Measurements from ENCODE around the gene APOBEC3G.

The APOBEC3G gene

DNA sequence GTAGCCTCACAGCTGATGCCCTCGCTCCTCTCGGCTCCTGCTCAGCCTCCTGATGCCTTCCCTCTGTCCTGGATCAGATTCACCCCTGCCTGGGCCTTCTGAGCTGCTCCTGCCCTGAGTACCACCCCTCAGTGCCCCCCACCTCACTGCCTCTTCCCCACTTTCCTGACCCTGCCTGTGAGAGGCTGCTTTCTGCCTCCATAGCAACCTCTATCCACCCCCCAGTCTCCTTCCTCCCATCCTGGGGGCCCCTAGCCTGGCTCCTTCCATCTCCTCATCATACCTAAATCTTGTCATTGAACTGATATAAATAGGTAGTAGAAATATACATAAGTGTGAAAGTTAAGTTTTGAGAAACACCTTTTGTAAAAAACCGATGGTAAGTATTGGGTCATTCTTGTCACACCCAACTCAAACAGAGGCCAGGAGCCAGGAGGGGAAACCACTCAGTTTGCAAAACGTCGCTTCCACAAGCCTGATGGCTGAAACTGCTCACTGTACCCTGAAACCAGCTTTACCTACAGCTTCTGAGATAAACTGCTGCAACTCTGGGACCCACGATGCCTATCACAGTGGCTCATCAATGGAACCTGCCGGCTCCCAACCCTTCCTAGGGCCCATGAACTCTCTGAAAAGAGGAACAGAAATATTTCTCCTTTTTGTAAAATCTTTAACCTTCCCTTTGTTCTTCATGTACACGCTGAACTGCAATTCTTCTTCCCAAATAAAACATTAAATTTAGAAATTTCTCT lies 15.2 kb downstream of the APOBEC3G start:
- DNase-seq (ENCODE audit: extremely low spot score): no peak
- TF ChIP-seq, protein P1, sequence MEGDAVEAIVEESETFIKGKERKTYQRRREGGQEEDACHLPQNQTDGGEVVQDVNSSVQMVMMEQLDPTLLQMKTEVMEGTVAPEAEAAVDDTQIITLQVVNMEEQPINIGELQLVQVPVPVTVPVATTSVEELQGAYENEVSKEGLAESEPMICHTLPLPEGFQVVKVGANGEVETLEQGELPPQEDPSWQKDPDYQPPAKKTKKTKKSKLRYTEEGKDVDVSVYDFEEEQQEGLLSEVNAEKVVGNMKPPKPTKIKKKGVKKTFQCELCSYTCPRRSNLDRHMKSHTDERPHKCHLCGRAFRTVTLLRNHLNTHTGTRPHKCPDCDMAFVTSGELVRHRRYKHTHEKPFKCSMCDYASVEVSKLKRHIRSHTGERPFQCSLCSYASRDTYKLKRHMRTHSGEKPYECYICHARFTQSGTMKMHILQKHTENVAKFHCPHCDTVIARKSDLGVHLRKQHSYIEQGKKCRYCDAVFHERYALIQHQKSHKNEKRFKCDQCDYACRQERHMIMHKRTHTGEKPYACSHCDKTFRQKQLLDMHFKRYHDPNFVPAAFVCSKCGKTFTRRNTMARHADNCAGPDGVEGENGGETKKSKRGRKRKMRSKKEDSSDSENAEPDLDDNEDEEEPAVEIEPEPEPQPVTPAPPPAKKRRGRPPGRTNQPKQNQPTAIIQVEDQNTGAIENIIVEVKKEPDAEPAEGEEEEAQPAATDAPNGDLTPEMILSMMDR (IDR thresholded peaks at IDR 0.05; ENCODE audit: control extremely low read depth, extremely low read depth, low read depth, missing control alignments): no peak
- CTCF ChIA-PET: interaction anchor here (1.4 kb wide), 1 partner anchor 11 kb away, joined by 3 read pairs; no protein-coding TSS in a partner anchor
- POLR2A ChIA-PET: no interaction called here

DNA sequence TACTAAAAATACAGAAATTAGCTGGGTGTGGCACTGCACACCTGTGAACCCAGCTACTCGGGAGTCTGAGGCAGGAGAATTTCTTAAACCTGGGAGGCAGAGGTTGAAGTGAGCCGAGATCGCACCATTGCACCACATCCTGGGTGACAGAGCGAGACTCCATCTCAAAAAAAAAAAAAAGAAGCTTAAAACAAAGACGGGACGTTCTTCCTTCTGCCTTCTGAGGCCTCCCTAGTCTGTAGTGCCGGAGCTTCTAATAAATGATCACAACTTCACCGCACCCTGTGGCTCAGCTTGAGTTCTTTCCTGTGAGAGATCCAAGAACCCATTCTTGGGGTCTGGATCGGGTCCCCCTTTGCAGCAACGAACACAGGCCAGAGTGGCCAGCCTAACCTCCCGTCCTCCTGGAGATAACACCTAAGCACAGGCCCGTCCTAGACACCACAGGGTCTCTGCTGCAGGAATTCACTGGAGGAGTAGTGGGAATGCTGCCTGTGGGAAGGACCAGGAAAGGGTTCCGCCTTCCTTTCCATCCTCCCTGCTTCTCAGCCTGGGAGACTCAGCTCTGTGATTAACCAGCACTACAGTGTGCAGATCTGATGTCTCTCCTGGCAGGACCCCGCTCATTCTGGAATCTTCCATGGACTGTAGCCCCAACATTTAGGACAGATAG lies 17.8 kb downstream of the APOBEC3G start:
- DNase-seq (ENCODE audit: extremely low spot score): no peak
- TF ChIP-seq, protein P1 (IDR thresholded peaks at IDR 0.05; ENCODE audit: control extremely low read depth, extremely low read depth, low read depth, missing control alignments): no peak
- ChIA-PET CTCF (no interaction called here), POLR2A (interaction anchor here (0.6 kb wide), 1 partner anchor 19 kb away, joined by 3 read pairs; no protein-coding TSS in a partner anchor)

DNA sequence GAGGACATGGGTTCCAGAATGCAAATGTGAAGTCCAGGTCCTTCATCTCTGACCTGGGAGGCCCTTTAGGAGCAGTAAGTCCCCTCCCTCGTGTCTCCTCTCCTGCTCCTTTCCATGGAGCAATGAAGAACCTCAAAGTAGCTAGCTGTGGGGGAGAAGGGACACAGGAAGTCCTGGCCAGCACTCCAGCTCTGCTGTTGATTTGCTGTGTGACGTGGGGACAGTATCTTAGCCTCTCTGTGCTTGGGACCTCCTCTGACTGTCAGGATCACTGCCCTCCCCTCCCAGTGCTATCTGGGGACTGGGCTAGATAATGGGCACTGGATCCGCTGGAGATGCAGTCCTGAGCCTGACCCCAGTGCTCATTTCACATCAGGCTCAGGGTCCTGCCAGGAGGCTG lies 18.9 kb downstream of the APOBEC3G start:
- POLR2A ChIA-PET: no interaction called here
- CTCF ChIA-PET: no interaction called here
- TF ChIP-seq, protein P1 (IDR thresholded peaks at IDR 0.05; ENCODE audit: control extremely low read depth, extremely low read depth, low read depth, missing control alignments): no peak
- DNase-seq (ENCODE audit: extremely low spot score): no peak

DNA sequence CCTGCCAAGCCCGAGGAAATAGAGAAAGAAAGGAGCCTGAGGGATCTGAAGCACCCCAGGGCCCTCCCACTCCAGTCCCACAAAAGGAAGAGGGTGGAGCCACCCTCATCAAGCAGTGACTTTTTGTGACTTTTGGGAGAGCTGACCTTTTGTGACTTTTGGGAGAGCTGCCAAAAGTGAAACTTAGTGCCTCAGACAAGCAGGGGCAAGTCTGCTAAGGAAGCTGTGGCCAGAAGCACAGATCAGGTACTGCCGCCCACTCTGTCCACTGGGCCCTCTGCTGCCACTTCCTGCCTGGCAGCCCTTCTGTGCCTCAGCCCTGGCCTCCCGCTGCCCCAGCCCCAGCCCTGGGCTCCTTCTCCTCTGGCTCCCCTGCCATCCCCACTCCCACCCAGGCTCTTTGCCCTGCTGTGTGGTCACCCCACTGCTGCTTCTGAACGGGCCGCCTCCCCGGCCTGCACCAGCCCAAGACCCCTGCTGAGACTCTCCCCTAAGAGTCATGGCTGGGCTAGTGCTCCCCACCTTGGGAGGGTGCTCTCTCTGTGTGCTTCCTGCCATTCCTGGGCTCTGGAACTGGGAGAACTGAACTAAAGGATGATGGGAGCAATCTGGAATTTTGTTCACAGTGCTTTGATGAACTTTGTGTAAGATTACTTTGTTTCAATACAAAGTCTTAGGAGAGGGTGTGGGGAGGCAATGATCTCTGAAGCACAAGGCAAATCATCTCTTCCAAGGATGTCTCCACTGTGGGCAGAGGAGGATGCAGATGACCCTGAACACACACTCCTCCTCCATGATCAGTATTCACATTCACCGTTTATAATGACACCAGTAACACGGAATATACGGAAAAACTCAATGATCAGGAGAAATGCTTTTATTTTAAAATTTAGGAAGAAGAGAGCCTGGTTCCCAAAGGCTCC lies 20.3 kb downstream of the APOBEC3G start, which contains the start of gene APOBEC3H:
Gene APOBEC3H, plus strand, starts transcription at position 147 of the 923 bp plus-strand sequence. CDS start 3,035 bp downstream, outside the sequence.
- CTCF ChIA-PET: interaction anchor here (0.9 to 2.3 kb wide), 9 partner anchors 14 to 227 kb away, joined by 3 to 11 read pairs (median 3); no protein-coding TSS in a partner anchor
- peak; percentile 55 for DNase-seq (ENCODE audit: extremely low spot score)
- TF ChIP-seq, protein P1 (IDR thresholded peaks at IDR 0.05; ENCODE audit: control extremely low read depth, extremely low read depth, low read depth, missing control alignments): no peak

DNA sequence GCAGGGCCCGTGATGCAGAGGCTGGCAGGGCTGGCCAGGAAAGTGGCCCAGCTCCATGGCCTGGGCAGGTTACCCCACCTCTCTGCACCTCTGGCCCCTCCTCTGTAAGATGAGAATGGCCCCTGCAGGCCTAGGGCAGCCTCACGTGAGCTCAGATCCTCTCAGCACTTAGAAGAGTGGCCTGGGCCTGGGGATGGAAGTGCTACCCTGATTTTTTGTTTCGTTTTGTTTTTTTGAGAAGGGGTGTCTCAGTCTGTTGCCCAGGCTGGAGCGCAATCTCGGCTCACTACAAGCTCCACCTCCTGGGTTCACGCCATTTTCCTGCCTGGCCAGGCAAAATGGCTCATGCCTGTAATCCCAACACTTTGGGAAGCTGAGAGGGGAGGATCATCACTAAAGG lies 21.0 kb downstream of the APOBEC3G start:
- CTCF ChIA-PET: interaction anchor here (0.9 to 2.3 kb wide), 11 partner anchors 13 to 228 kb away, joined by 3 to 11 read pairs (median 3); no protein-coding TSS in a partner anchor
- peak; percentile 62 for DNase-seq (ENCODE audit: extremely low spot score)
- TF ChIP-seq, protein P1 (IDR thresholded peaks at IDR 0.05; ENCODE audit: control extremely low read depth, extremely low read depth, low read depth, missing control alignments): no peak
- POLR2A ChIA-PET: interaction anchor here (0.6 kb wide), 1 partner anchor 1032 kb away, joined by 6 read pairs; no protein-coding TSS in a partner anchor

More for the DNA sequence above, 20.3 kb downstream of the APOBEC3G start, which contains the start of gene APOBEC3H:
- POLR2A ChIA-PET: no interaction called here

Data from GM10248 (cell line).